ENCODE results near the gene CIB4.

Gene CIB4

DNA sequence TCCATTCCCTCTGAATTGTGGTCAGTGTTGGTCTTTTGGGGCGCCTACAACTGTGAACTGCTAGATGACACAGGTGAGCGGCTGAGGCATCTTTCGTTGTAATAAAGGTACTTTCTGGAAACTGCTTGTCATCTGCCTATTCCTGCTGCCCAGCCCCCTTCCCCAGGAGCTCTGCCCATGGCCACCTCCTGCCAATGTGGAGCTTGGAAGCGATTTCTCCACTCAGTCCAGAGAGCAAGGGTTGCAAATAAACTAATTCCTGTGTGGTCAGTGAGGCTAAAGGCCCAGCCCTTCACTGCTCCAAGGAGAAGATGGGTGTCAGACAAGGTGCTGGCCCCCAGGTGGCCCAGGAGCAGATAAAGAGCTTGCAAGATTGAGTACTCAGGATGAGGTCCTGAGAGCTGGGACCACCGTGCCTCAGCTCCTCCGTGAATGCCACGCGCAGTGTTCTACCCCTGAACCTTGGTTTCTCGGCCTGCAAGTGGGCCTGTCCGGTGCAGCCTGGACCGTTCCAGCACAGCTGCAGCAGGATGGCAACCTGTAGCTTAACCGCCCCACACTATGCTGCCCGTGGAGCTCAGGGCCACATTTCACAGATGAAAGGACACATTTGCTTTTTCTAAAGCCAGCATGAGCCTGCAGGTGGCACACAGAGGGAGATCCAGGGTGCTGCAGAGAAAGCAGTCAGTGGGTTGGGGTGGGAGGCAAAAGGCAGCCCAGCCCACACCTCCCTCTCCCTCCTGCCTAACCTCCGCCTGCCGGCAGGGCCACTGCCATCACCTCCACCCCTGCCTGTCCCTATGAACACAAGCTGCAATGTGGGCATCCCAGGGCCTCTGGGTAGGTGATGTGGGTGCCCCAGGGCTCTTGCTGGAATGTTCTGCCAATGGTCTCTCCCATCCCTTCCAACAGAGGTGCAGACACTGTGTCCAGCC lies 84.6 kb downstream of the CIB4 start:
- DNase-seq: peak in 3 of 58 donors; percentile 1 to 11 (median 7)

DNA sequence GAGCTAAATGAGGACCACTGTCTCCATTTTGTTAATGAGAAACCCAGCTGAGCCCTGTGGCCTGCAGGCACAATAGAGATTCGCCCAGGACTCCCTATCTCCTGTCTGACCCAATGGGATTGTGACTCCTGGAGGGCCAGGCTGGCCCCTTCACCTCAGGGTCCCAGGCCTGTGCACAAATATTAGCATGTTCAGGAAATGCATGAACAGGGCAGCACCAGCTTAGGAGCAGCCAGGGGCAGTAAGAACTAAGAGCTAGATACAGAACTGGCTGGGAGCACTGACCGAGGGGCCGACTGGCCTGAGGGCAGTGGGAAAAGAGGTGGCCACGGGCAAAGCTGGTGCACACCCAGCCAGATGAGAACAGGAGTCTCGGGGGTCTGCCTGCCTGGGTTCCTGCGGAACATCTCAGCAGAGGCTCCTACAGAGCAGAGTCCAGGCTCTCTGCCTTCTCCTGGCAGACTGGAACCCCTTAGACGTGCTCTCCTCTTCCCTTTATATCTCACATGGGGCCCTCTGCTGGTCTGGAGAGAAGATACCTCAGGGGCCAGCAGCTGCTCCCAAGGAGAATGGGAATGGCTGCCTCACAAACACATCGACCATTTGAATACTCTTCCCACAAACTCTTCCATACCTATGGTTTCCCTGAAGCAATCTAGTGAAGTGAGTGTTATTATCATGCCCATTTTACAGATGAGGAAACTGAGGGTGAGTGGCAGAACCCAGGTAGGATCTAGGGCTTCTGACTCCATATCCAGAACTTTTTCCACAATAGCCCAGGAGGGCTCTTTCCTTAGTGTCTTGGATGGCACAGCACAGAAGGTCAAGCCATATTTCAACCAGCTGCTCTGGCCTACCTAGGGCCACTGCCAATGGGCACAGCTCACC lies 85.7 kb downstream of the CIB4 start:
- no peak for DNase-seq

- no peak for DNase-seq
Measured at GRCh38 chr2:26552641-26553374, 88.4 kb downstream of the CIB4 start.

GRCh38 chr2:26550276-26551015 lies 90.7 kb downstream of the CIB4 start:
- DNase-seq: no peak

- no peak for DNase-seq
Measured at GRCh38 chr2:26542676-26543505, 98.3 kb downstream of the CIB4 start.

DNA sequence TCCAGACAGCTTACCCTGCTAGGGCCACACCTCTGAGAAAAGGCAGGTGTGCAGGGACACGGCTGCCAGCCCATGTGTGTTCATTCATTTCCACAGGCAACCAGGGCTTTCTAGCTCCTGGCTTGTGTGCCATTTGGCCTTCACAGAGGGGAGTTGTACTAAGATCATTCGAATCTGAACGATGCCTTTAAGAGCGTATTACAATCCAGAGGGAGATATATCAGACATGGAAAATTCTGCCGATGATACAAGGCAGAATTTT lies 99.0 kb downstream of the CIB4 start:
- no peak for DNase-seq

DNA sequence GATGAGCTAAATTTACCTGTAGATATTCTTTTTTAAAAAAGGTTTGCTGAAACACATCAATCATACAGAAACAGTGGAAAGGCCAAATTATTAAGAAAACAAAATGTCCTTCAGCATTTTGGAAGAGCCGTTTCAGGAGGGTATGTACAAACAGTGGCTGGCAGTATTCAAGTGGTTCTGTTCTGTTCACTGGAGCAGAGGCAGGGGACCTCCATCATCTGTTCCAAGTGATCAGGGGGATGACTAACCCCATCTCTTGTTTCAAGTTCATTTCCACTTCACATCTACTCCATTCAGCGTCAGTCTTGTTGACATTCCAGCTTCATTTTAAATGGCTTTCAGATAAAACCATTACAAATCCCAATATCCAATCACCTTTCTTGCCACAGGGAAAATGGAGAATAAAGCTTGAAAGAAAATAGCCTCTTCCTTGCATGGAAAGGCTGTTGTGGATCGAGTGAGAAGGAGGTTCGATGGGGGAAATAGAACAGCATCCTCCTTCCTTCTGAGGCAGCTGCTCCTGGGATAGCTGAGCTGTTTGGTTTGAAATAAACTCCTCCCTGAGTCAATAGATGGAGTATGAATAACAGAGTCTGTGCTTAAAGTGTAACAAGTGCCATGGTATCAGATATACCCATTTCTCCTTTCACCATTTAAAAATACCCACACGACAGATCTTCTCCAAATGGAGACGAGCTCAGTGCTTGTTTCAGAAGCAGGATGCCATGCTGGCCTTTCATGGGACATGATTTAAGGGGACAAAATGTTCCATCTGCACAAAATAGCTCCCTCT lies 99.6 kb downstream of the CIB4 start:
- no peak for DNase-seq

GRCh38 chr2:26540961-26541360 lies 100.2 kb downstream of the CIB4 start:
- no peak for DNase-seq

GRCh38 chr2:26540306-26540705 lies 100.9 kb downstream of the CIB4 start:
- DNase-seq: no peak

DNA sequence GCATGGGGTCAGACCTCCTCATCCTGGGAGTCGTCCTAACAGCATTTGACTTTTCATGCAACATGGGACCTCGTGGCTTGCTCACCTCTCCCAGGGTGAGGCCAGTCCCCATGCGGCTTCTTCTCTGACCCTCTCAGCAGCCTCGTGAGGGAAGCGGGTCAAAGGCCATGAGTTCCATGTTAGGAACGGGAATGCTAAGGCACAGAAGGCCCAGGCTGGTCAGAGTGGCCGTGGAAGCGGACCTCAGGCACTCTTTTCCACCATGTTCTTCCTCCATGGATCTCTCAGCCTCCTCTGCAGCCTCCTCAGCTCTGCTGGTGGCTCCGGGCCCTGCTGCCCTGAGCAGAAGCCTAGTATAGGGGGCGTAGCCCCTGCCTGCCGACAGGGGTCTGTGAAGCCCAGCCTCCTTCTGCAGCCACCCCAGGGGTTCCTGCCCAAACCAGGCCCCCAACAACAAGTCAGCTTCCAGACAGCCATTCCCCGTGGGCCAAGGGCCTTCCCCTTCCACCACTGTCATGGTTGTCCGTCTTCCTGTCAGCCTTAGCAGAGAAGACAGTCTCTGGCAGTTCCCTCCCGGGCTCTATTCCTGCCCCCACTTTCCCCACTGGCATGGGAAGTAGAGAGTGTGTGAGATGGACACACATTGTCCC lies 103.2 kb downstream of the CIB4 start:
- no peak for DNase-seq

- DNase-seq: no peak
Measured at GRCh38 chr2:26537069-26537825, 103.9 kb downstream of the CIB4 start.

DNA sequence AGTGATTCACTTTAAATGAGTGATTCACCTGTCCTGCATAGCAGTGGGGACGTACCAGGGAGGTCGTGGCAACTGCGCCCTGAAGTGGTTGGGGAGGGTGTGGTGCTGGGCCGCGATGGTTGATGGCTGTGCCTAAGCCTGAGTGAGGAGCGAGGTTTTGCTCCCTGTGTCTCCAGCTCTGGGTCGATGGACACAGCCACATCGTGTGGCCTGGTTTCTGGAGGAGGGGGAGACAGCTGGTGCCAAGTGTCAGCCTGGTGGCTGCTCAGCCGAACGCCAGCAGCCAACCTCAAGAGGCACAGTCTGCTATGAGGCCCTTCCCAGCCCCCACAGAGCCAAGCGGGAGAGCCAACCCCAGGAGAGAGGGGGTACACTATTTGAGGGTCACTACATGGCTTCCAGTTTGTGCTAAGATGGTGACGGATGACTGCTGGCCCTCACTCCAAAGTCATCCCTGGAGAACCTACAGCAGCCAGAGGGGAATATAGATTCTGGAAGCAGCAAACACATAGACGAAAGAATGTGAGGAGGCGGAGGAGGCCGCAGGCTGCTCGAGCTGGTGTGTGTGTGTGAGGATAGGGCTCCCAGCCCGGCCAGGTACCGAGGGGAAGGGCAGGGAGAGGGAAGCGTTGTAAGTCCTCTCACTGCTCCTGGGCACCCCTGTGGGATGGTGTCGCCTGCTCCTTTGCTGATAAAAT lies 104.6 kb downstream of the CIB4 start:
- DNase-seq: no peak

- no peak for DNase-seq
Measured at GRCh38 chr2:26535663-26536275, 105.4 kb downstream of the CIB4 start.

- DNase-seq: no peak
Measured at GRCh38 chr2:26534865-26535662, 106.1 kb downstream of the CIB4 start.

DNA sequence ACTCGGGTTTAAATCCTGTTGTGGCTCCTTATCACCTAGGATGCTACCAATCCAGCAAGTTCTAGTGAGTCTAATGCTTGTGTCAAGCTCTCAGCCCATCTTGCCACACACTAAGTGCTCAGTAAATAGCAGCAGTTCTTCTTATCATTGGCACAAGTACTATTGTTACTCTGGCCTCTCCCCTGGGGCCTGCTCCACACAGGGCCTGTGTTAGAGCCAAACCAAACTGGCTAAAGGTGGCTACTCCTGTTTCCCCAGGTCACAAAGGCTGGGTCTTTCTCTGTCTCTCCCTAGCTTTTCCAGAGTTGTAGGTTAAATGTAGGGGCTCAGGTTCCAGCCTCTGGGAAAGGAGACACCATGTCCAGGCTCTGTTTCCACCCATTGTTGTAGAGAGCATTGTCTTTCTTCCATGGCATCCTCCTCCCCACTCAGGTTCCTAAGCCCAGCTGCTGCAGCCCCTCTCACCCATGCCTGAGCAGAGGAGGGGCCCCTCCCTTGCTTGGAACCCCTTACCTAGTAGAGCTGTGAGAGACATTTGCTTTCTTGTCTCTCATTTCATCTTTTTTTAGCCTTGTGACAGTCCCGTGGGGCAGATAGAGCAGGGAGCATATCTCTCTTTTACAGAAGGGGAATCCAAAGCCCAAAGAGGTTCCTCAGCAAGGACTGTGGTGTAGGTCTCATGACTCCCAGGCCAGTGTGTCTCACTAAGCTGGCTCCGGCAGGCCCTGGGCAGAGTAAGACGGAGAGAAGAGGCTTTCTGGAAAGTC lies 106.9 kb downstream of the CIB4 start:
- DNase-seq: no peak
